Measurements from ENCODE around the gene SYNPR. TPM values are rescaled to one million over a fixed set of nuclear protein-coding genes. Genes with fewer than 3 reads are reported as not detected.
A peak's percentile ranks its signal among the peaks of the same experiment; 100 is the strongest.

SYNPR gene
- total RNA-seq (2014; rRNA removed; shearing (Covaris generic)) = not detected in 2 replicates

GRCh38 chr3:63278171-63279004 is at the start of gene SYNPR:
SYNPR (plus strand) TSS chr3:63278308.

GRCh38 chr3:63652066-63652725 is 374.1 kb downstream of the SYNPR start, which contains the start of gene SNTN:
SNTN (plus strand) TSS chr3:63652675; CDS start chr3:63652688, 13 bp downstream.

Small RNA genes lying within 50 kb of the gene (small RNA-seq; reads per million reads assigned to genes)
- 5.1 reads per million, percentile 84 among the genes with 10 or more reads in this experiment for gene RNA5SP134
